Measurements from ENCODE around the gene PORCN. TPM values are rescaled to one million over a fixed set of nuclear protein-coding genes. Genes with fewer than 3 reads are reported as not detected.

The PORCN gene
- total RNA-seq, 6 experiments from 2014 or later = 1.7 to 6.1 (median 1.9) TPM

DNA sequence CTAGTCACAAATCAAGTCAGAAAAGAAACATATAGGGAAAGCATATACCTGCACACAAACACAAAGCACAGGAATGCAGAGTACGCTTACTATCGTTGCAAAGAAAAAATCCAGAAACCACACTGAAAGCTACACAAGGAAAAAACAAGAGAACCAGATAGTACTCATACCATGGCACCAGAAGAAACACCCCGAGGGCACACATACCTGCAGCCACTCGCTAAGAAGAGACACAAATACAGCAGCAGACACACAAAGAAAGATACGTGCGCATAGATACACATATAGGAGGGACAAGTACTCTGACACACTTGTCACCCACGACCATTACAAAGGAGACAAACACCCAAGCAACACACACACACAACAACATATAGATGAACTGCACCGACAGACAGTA lies 37.3 kb upstream of the PORCN start:
- H3K4me3 ChIP-seq = no peak overlapping the region
- WGBS (ENCODE audit: insufficient coverage, low coverage, low lambda C conversion rate, missing lambda C conversion rate) = 73% methylated on average over 3 of the region's 8 CpGs
- ATAC-seq = no peak
- no peaks in the 10 kb centered on the region for H3K27me3 ChIP-seq
- peaks cover 0 to 4% (median 0%) of the 10 kb centered on the region in 4 donors for H3K4me1 ChIP-seq
- no peaks in the 10 kb centered on the region for H3K36me3 ChIP-seq
- TF ChIP-seq, protein P1, sequence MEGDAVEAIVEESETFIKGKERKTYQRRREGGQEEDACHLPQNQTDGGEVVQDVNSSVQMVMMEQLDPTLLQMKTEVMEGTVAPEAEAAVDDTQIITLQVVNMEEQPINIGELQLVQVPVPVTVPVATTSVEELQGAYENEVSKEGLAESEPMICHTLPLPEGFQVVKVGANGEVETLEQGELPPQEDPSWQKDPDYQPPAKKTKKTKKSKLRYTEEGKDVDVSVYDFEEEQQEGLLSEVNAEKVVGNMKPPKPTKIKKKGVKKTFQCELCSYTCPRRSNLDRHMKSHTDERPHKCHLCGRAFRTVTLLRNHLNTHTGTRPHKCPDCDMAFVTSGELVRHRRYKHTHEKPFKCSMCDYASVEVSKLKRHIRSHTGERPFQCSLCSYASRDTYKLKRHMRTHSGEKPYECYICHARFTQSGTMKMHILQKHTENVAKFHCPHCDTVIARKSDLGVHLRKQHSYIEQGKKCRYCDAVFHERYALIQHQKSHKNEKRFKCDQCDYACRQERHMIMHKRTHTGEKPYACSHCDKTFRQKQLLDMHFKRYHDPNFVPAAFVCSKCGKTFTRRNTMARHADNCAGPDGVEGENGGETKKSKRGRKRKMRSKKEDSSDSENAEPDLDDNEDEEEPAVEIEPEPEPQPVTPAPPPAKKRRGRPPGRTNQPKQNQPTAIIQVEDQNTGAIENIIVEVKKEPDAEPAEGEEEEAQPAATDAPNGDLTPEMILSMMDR (IDR thresholded peaks at IDR 0.05) = no peak
- no peak for TF ChIP-seq POLR2A (IDR thresholded peaks at IDR 0.05)
- intact Hi-C loops (cut with DNase I) = no loop called here
- no peak overlapping the region for H3K27ac ChIP-seq
- no peak for DNase-seq
- H3K9me3 ChIP-seq = no peaks in the 10 kb centered on the region

DNA sequence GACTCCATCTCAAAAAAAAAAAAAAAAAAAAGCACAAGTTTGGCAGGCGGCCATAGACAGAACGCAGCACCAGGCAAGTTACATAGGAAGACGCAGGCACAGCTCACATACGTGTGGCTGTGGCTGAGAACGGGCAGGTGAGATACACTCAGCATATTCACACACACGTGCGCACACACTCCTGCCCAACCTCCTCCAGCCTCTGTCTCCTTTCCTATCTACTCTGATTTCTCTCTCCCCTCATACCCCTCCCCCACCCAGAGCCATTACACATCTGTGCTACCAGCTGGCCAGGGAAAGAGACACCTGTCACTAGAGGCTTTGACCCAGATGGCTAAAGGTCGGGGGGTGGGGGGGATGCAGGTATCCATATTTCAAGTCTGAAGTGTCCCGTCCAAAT lies 36.6 kb upstream of the PORCN start:
- intact Hi-C loops (cut with DNase I) = no loop called here
- TF ChIP-seq, protein P1 (IDR thresholded peaks at IDR 0.05) = no peak
- no peak for ATAC-seq
- Histone ChIP-seq H3K27ac (no peak overlapping the region), H3K36me3 (no peaks in the 10 kb centered on the region), H3K4me1 (peaks cover 0 to 9% (median 0%) of the 10 kb centered on the region in 4 donors), H3K9me3 (no peaks in the 10 kb centered on the region), H3K4me3 (no peak overlapping the region), H3K27me3 (no peaks in the 10 kb centered on the region)
- peak in 1 of 3 donors; percentile 2 for DNase-seq
- 77% methylated on average over 7 of the region's 9 CpGs for WGBS (ENCODE audit: insufficient coverage, low coverage, low lambda C conversion rate, missing lambda C conversion rate)

GRCh38 chrX:48472851-48473703 lies 35.7 kb upstream of the PORCN start:
- WGBS (ENCODE audit: insufficient coverage, low coverage, low lambda C conversion rate, missing lambda C conversion rate) = 49% methylated on average over 9 of the region's 12 CpGs
- no peak for ATAC-seq
- no peak for DNase-seq

GRCh38 chrX:48473704-48473990 lies 35.1 kb upstream of the PORCN start:
- Histone ChIP-seq H3K27me3 (no peaks in the 10 kb centered on the region), H3K4me1 (peaks cover 0 to 9% (median 0%) of the 10 kb centered on the region in 4 donors), H3K27ac (no peak overlapping the region), H3K36me3 (no peaks in the 10 kb centered on the region), H3K9me3 (no peaks in the 10 kb centered on the region), H3K4me3 (no peak overlapping the region)
- DNase-seq (no peak), ATAC-seq (no peak)
- TF ChIP-seq, protein P1 (IDR thresholded peaks at IDR 0.05) = no peak
- no peak for TF ChIP-seq POLR2A (IDR thresholded peaks at IDR 0.05)
- 65% methylated on average over 5 of the region's 9 CpGs for WGBS (ENCODE audit: insufficient coverage, low coverage, low lambda C conversion rate, missing lambda C conversion rate)
- intact Hi-C loops (cut with DNase I) = no loop called here

More at GRCh38 chrX:48472851-48473703, 35.7 kb upstream of the PORCN start:
- H3K9me3 ChIP-seq = no peaks in the 10 kb centered on the region
- H3K4me1 ChIP-seq = peaks cover 0 to 9% (median 0%) of the 10 kb centered on the region in 4 donors
- H3K4me3 ChIP-seq = no peak overlapping the region
- TF ChIP-seq, protein P1 (IDR thresholded peaks at IDR 0.05) = no peak
- no peak for TF ChIP-seq POLR2A (IDR thresholded peaks at IDR 0.05)
- H3K27me3 ChIP-seq = no peaks in the 10 kb centered on the region
- intact Hi-C loops (cut with DNase I) = no loop called here
- H3K27ac ChIP-seq = no peak overlapping the region
- no peaks in the 10 kb centered on the region for H3K36me3 ChIP-seq

Measured in right lobe of liver (tissue), 6 donors.